ENCODE results near the gene NDRG4.
"Not testable (repeated sequence)": the region's sequence is repeated elsewhere in the genome, so short reads cannot be mapped to it uniquely, and the experiment has no call there.

NDRG4 gene

DNA sequence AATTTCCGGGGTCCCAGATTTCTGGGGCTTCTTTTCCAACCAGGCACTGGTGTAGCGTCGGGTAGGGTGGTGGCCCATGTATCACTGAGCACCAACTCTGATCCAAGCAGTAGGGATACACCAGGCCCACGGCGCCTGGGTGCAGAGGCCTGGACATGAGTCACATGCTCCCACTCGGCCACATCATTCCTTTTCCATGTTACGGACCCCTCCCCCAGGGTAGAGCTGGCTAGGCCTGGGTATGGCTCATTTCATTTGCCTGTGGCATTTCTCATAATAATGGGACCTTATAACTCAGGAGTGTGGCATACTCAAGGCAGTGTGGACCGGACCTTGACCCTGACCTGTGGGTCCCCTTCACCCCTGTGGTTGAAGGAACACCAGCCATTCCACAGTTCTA, 18.0 kb upstream of the NDRG4 start:
- Histone ChIP-seq H3K9ac (ENCODE audit: low read depth, low read length) (no peak overlapping the region), H3K36me3 (ENCODE audit: control insufficient read depth, insufficient read depth, low read length) (no peaks in the 10 kb centered on the region), H3K4me3 (ENCODE audit: low read depth, low read length) (no peak overlapping the region), H3K9me3 (ENCODE audit: control insufficient read depth, insufficient read depth, low read length) (no peaks in the 10 kb centered on the region), H3K4me1 (ENCODE audit: control insufficient read depth, insufficient read depth, low read length) (peaks cover 4% of the 10 kb centered on the region; the same call in 1 of the 2 replicates), H3K27me3 (ENCODE audit: control insufficient read depth, insufficient read depth, low read length) (no peaks in the 10 kb centered on the region), H3K27ac (ENCODE audit: low read depth, low read length) (no peak overlapping the region)

DNA sequence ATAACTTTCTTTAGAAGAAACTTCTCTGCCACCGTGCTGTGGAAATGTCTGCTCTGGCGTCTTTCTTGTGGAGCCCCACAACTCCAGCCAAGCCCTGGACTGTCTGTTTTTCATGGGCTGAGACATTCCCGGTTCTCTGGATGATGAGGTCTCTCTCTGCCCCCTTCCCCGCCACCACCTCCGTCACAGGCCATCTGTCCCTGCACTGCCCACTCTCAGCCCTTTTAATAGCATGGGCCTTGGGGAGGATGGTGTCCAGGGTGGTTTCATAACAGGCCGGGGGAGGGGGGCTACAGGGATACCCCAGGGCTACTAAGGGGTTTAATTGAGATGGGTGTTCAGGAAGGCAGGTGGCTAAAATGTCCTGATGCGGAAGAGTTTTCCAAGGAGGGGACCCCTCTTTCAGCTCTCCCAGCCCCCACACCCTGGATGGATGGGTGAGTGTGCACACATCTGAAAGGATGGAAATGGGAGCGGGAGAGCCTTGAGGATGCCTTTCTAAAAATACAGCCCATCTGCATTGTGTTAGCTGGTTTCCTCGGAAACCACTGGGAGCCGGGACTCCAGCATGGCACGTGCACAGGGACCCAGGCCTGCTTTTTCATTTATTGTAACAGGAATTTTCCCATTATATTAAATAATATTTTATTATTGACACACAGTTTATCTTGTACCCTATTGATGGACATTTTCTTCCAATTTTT, 14.6 kb upstream of the NDRG4 start:
- no peaks in the 10 kb centered on the region for H3K9me3 ChIP-seq (ENCODE audit: control insufficient read depth, insufficient read depth, low read length)
- no peaks in the 10 kb centered on the region for H3K36me3 ChIP-seq (ENCODE audit: control insufficient read depth, insufficient read depth, low read length)
- H3K27me3 ChIP-seq (ENCODE audit: control insufficient read depth, insufficient read depth, low read length): no peaks in the 10 kb centered on the region
- peaks cover 4% of the 10 kb centered on the region; the same call in 1 of the 2 replicates for H3K4me1 ChIP-seq (ENCODE audit: control insufficient read depth, insufficient read depth, low read length)
- H3K9ac ChIP-seq (ENCODE audit: low read depth, low read length): no peak overlapping the region
- H3K27ac ChIP-seq (ENCODE audit: low read depth, low read length): no peak overlapping the region
- no peak overlapping the region for H3K4me3 ChIP-seq (ENCODE audit: low read depth, low read length)

DNA sequence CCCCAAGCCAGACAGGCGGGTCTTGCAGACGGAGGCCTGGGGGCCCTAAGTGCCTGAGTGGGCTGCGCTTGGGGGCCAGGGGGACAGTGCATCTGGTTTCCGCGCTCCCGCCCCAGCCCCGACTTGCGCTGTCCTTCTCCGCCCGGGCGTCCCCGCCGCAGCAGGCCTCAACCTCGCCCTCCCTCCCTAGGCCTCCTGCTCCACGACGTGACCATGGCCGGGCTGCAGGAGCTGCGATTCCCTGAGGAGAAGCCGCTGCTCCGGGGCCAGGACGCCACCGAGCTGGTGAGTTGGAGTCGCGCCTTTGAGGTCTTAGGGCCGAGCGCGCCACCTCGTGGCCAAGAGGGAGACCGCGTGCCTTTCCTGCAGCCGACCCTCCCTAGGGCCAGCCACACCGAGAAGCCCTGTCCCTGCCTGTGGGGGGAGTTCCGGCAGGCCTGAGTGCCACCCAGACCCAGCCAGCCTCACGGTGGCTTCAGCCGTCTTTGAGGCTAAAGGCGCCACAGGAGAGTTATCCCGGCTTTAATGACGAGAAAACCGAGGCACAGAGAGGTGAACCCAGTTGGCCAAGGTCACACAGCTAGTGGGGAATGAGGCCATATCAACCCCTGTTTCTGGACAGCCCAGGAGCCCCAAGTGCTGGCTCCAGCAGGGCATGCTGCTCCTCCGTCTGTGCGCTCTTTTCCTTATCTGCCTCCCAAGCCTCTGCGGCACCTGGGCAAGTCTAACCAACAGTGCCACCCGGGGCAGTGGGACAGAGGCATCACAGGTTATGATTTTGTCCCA, 12.2 kb upstream of the NDRG4 start:
- H3K27ac ChIP-seq (ENCODE audit: low read depth, low read length): no peak overlapping the region
- H3K36me3 ChIP-seq (ENCODE audit: control insufficient read depth, insufficient read depth, low read length): no peaks in the 10 kb centered on the region
- no peaks in the 10 kb centered on the region for H3K27me3 ChIP-seq (ENCODE audit: control insufficient read depth, insufficient read depth, low read length)
- H3K4me3 ChIP-seq (ENCODE audit: low read depth, low read length): no peak overlapping the region
- no peaks in the 10 kb centered on the region for H3K9me3 ChIP-seq (ENCODE audit: control insufficient read depth, insufficient read depth, low read length)
- H3K9ac ChIP-seq (ENCODE audit: low read depth, low read length): no peak overlapping the region
- H3K4me1 ChIP-seq (ENCODE audit: control insufficient read depth, insufficient read depth, low read length): peaks cover 4% of the 10 kb centered on the region; the same call in 1 of the 2 replicates

DNA sequence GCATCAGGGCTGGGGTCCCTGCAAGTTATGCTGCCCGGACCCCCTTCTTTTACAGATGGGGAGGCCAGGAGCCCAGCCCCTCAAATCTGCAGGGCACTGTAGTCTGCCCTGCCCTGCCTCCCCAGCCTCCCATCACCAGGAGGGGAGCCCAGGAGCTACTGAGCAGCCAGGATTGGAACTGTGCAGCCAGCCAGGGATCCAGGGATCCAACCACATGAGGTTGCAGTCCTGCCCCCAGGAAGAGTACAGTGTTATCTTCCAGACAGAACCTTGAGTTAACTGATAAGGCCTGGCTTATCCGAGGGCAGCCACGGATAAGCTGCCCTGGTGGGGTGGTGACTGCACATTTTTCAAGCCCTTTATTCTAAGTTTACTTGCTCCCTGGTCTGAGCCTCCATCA, 11.4 kb upstream of the NDRG4 start:
- no peaks in the 10 kb centered on the region for H3K9me3 ChIP-seq (ENCODE audit: control insufficient read depth, insufficient read depth, low read length)
- H3K27ac ChIP-seq (ENCODE audit: low read depth, low read length): no peak overlapping the region
- no peak overlapping the region for H3K9ac ChIP-seq (ENCODE audit: low read depth, low read length)
- H3K36me3 ChIP-seq (ENCODE audit: control insufficient read depth, insufficient read depth, low read length): no peaks in the 10 kb centered on the region
- no peak overlapping the region for H3K4me3 ChIP-seq (ENCODE audit: low read depth, low read length)
- no peaks in the 10 kb centered on the region for H3K4me1 ChIP-seq (ENCODE audit: control insufficient read depth, insufficient read depth, low read length)
- no peaks in the 10 kb centered on the region for H3K27me3 ChIP-seq (ENCODE audit: control insufficient read depth, insufficient read depth, low read length)

DNA sequence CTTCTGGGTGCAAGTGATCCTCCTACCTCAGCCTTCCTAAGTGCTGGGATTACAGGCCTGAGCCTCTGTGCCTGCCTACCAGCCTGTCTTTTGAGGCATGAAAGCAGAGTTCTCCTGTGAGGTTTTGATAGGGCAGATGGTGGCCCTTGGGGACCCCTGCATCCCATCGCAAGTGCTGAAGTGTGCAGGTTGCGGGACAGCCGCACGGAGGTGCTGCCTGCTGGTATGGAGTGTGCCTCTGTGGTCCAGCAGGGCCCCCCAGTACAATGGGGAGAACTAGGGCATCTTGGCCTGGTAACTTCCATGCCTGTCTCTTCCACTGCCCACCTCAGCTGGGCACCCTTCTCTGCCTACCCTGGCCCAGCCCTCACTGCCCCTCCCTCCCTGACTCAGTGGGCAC, 9.9 kb upstream of the NDRG4 start:
- Histone ChIP-seq H3K4me1 (ENCODE audit: control insufficient read depth, insufficient read depth, low read length) (peaks cover 2% of the 10 kb centered on the region; the same call in 1 of the 2 replicates), H3K27me3 (ENCODE audit: control insufficient read depth, insufficient read depth, low read length) (no peaks in the 10 kb centered on the region), H3K4me3 (ENCODE audit: low read depth, low read length) (no peak overlapping the region), H3K9me3 (ENCODE audit: control insufficient read depth, insufficient read depth, low read length) (no peaks in the 10 kb centered on the region), H3K27ac (ENCODE audit: low read depth, low read length) (no peak overlapping the region), H3K9ac (ENCODE audit: low read depth, low read length) (no peak overlapping the region), H3K36me3 (ENCODE audit: control insufficient read depth, insufficient read depth, low read length) (no peaks in the 10 kb centered on the region)

DNA sequence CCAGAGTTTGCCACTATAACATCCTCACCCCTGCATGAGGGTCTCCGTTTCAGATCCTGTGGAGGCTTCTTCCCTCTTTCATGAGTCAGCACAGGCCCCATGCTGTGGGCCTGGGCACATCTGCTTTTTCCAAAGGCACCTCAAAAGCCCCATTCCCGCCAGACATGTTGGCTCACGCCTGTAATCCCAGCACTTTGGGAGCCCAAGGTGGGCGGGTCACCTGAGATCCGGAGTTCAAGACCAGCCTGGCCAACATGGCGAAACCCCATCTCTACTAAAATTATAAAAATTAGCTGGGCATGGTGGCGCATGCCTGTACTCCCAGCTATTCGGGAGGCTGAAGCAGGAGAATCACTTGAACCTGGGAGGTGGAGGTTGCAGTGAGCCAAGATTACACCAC, 9.4 kb upstream of the NDRG4 start:
- not testable (repeated sequence) for H3K4me1 ChIP-seq (ENCODE audit: control insufficient read depth, insufficient read depth, low read length); H3K9me3 ChIP-seq (ENCODE audit: control insufficient read depth, insufficient read depth, low read length)

DNA sequence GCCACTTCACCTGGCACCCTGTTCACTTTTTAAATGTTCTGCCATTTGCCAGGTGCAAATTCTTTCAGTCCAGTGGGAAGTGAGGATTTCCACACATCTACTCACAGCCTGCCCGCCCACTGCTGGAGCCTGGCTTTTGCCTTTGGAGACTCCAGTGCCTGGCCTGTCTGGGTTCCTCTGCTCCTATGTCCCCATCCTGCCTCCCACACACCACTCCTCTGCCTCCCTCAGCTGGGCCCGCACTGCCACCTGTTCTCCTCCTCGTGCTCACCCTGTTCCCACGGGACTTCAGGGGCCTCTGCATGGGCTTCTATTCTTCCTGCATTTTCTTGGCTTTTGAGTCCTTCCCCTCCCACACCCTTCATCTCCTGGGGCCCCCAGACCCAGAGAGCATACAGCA, 7.9 kb upstream of the NDRG4 start:
- peaks cover 13% of the 10 kb centered on the region for H3K4me1 ChIP-seq (ENCODE audit: control insufficient read depth, insufficient read depth, low read length)
- H3K4me3 ChIP-seq (ENCODE audit: low read depth, low read length): no peak overlapping the region

More for the DNA sequence above, 9.4 kb upstream of the NDRG4 start:
- H3K36me3 ChIP-seq (ENCODE audit: control insufficient read depth, insufficient read depth, low read length); H3K4me3 ChIP-seq (ENCODE audit: low read depth, low read length); H3K27me3 ChIP-seq (ENCODE audit: control insufficient read depth, insufficient read depth, low read length); H3K9ac ChIP-seq (ENCODE audit: low read depth, low read length); H3K27ac ChIP-seq (ENCODE audit: low read depth, low read length): not testable (repeated sequence)

DNA sequence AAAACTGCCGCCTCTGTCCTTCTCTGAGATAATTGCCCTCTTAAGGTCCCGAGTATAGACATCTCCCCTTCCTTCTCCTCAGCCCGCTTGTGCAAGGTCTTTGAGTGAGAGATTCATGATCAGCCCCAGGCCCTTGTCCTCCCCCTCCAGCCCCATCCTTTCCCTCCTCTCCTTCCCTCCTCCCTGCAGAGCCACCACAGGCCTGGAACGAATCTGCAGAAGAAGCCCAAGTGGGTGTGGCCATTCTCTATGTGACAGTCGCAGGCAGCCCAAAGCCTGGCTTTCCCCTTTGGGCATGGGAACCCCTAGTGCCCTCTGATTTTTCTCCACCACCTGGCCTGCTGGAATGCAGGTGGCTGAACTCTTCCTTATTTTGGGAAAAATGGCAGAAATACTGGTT, 7.2 kb upstream of the NDRG4 start:
- Histone ChIP-seq H3K4me3 (ENCODE audit: low read depth, low read length) (no peak overlapping the region), H3K9ac (ENCODE audit: low read depth, low read length) (no peak overlapping the region), H3K27me3 (ENCODE audit: control insufficient read depth, insufficient read depth, low read length) (no peaks in the 10 kb centered on the region), H3K9me3 (ENCODE audit: control insufficient read depth, insufficient read depth, low read length) (no peaks in the 10 kb centered on the region), H3K27ac (ENCODE audit: low read depth, low read length) (no peak overlapping the region), H3K4me1 (ENCODE audit: control insufficient read depth, insufficient read depth, low read length) (peaks cover 13% of the 10 kb centered on the region), H3K36me3 (ENCODE audit: control insufficient read depth, insufficient read depth, low read length) (no peaks in the 10 kb centered on the region)

More for the DNA sequence above, 7.9 kb upstream of the NDRG4 start:
- no peak overlapping the region for H3K9ac ChIP-seq (ENCODE audit: low read depth, low read length)
- H3K27me3 ChIP-seq (ENCODE audit: control insufficient read depth, insufficient read depth, low read length): no peaks in the 10 kb centered on the region
- H3K9me3 ChIP-seq (ENCODE audit: control insufficient read depth, insufficient read depth, low read length): no peaks in the 10 kb centered on the region
- H3K27ac ChIP-seq (ENCODE audit: low read depth, low read length): no peak overlapping the region
- H3K36me3 ChIP-seq (ENCODE audit: control insufficient read depth, insufficient read depth, low read length): no peaks in the 10 kb centered on the region

DNA sequence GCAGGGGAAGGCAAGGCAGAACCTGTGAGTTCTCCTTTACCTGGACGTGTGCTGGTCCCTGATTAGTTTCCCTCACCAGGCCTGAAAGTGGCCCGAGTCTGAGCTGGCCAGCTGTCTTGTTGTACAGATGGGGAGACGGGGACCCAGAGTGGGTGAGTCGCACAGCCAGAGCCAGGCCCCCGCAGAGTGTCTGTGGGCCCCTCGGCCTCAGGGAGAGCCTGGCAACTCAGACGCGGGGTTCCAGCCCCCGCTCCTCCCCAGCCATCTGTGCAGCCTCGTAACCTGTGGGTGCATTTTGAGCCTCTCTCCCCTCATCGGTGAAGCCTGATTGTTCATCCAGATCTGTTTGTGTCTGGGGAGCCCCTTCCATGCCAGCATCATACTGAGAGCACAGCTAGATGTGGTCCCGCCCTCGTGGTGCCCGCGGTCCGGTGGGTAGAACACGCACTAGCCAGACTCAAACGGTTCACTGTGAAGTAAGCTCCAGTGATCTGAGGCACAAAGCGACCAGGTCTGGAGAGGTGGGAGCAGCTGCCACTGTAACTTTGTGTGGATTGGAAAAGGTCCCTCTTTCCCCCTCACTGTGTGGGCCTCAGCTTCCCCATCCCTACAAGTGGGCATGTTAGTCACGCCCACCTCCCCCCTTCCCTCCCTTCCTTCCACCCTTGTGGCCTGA, 6.0 kb upstream of the NDRG4 start:
- Histone ChIP-seq H3K4me3 (ENCODE audit: low read depth, low read length) (no peak overlapping the region), H3K9me3 (ENCODE audit: control insufficient read depth, insufficient read depth, low read length) (no peaks in the 10 kb centered on the region), H3K4me1 (ENCODE audit: control insufficient read depth, insufficient read depth, low read length) (peaks cover 13% of the 10 kb centered on the region), H3K27me3 (ENCODE audit: control insufficient read depth, insufficient read depth, low read length) (no peaks in the 10 kb centered on the region), H3K9ac (ENCODE audit: low read depth, low read length) (no peak overlapping the region), H3K36me3 (ENCODE audit: control insufficient read depth, insufficient read depth, low read length) (no peaks in the 10 kb centered on the region), H3K27ac (ENCODE audit: low read depth, low read length) (no peak overlapping the region)

DNA sequence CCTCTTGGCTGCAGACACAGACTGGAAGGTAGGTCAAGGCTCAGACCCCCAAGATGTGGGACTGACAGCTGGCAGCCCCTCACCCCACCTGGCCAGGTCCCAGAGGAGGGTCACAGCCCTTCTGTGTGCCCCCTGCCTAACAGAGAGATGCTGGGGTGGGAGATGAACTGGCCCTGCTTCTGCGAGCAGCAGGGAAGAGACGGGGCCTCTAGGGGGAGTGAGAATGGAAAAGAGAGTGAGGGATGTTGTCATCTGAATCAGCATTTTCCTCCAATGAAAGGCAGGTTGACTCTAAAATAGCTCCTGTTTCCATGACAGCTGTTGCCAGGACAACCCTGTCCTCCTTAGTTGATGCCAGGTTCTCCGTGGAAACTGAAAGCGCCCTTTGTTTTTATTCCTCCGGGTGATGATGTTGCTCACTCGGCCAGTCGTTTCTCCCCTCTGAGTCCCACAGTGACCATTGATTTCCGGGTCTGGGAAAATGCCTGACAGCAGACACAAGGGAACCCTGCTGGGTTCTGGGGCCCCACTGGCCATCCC, 4.9 kb upstream of the NDRG4 start:
- Histone ChIP-seq H3K27ac (ENCODE audit: low read depth, low read length) (peak overlapping the region; percentile 74), H3K9me3 (ENCODE audit: control insufficient read depth, insufficient read depth, low read length) (no peaks in the 10 kb centered on the region), H3K4me1 (ENCODE audit: control insufficient read depth, insufficient read depth, low read length) (peaks cover 13% of the 10 kb centered on the region), H3K36me3 (ENCODE audit: control insufficient read depth, insufficient read depth, low read length) (no peaks in the 10 kb centered on the region), H3K4me3 (ENCODE audit: low read depth, low read length) (0 out of 2 replicates have a peak overlapping the region, but pooled peaks have one; percentile 2), H3K9ac (ENCODE audit: low read depth, low read length) (no peak overlapping the region), H3K27me3 (ENCODE audit: control insufficient read depth, insufficient read depth, low read length) (no peaks in the 10 kb centered on the region)
